Cardiac muscle cell (in vitro differentiated cells and primary cell): Measurements from ENCODE around the gene ARHGAP15. TPM values are rescaled to one million over a fixed set of nuclear protein-coding genes. Genes with fewer than 3 reads are reported as not detected.

Experiments
- DNase-seq, 2 donors: peaks; one replicate each; pipeline versions ENCODE4 v3.0.0 to v3.0.0-alpha.2; 2010 to 2017; ENCODE audit warnings: low read depth in 1 of 2, low spot score in 1 of 2
- H3K27ac ChIP-seq: fragments of 200-600 bp; sonication (generic); 2 replicates; pipeline ENCODE4 v1.5.1; 2016
- H3K27me3 ChIP-seq: fragments of 200-600 bp; sonication (generic); 2 replicates; pipeline ENCODE4 v1.6.0; 2016; ENCODE audit warnings: control low read depth
- H3K36me3 ChIP-seq: fragments of 200-600 bp; sonication (generic); 2 replicates; pipeline ENCODE4 v1.5.1; 2016; ENCODE audit warnings: control low read depth
- H3K4me1 ChIP-seq: fragments of 200-600 bp; sonication (generic); 2 replicates; pipeline ENCODE4 v1.8.1; 2017; ENCODE audit warnings: low read depth, mild to moderate bottlenecking, mixed run types
- H3K4me3 ChIP-seq: fragments of 200-600 bp; sonication (generic); 2 replicates; pipeline ENCODE4 v1.5.1; 2016; ENCODE audit warnings: mild to moderate bottlenecking
- H3K9me3 ChIP-seq: fragments of 200-600 bp; sonication (generic); 2 replicates; pipeline ENCODE4 v1.5.1; 2017; ENCODE audit warnings: low read depth, mild to moderate bottlenecking, control low read depth
- polyA plus RNA-seq: library from polyadenylated mRNA; unstranded; fragments of >200 nt; fragmentation: Nextera tagmentation; extraction: Ambion mirVana; gene quantifications from 2 replicates; pipeline ENCODE4 v1.2.1, GENCODE V29; 2016
- total RNA-seq: library from RNA; depleted of rRNA; stranded (reverse); fragments of >200 nt; gene quantifications from 2 replicates; pipeline ENCODE4 v1.2.3, GENCODE V29; 2016
- TF ChIP-seq, protein P1 (sequence below): IDR thresholded peaks from 2 replicates; pipeline ENCODE4 v1.5.1; 2012; ENCODE audit warnings: low read depth, mild to moderate bottlenecking, low read length

The ARHGAP15 gene
- total and polyA plus RNA-seq, 2 experiments from 2014 or later, result not detected

DNA sequence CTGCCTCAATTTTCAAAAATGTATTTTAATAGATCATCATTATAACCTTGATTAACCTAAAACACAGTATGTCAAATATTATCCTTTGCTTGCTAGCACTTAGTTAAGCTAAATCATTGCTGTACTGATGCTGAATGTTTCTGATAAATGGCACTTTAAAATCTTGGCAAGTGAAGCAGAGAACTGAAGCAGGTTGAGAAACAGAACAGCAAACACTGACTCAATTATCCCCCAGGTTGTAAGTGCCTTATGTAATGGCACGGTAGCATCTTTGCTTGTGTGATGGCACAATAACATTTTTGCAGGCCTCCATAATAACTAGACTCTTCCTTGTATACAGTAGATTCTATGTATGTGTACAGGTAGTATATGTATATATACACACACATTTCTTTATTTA lies 33.8 kb downstream of the ARHGAP15 start:
- no peak for DNase-seq
- TF ChIP-seq, protein P1, sequence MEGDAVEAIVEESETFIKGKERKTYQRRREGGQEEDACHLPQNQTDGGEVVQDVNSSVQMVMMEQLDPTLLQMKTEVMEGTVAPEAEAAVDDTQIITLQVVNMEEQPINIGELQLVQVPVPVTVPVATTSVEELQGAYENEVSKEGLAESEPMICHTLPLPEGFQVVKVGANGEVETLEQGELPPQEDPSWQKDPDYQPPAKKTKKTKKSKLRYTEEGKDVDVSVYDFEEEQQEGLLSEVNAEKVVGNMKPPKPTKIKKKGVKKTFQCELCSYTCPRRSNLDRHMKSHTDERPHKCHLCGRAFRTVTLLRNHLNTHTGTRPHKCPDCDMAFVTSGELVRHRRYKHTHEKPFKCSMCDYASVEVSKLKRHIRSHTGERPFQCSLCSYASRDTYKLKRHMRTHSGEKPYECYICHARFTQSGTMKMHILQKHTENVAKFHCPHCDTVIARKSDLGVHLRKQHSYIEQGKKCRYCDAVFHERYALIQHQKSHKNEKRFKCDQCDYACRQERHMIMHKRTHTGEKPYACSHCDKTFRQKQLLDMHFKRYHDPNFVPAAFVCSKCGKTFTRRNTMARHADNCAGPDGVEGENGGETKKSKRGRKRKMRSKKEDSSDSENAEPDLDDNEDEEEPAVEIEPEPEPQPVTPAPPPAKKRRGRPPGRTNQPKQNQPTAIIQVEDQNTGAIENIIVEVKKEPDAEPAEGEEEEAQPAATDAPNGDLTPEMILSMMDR, result no peak
- H3K36me3 ChIP-seq, result no peaks in the 10 kb centered on the region
- no peaks in the 10 kb centered on the region for H3K4me1 ChIP-seq
- H3K4me3 ChIP-seq, result no peak overlapping the region
- H3K9me3 ChIP-seq, result no peaks in the 10 kb centered on the region
- no peaks in the 10 kb centered on the region for H3K27me3 ChIP-seq
- no peak overlapping the region for H3K27ac ChIP-seq

DNA sequence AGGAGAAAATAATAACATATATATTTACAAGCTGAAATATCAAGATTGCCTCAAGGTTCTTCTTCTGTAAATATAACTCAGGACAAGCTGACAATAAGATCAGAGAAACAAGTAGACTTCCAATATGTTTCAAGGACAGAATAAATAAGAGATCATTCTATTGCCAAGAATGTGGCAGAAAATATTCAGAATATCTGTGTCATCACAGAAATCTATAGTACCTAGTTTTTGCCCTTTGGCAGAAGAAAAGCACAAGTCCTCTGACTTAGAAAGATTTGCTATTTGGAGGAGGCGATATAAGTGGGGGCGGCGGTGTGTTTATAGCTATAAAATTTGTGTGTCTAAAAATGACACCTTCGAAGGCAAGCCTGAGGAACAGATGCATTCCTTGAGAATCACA lies 34.3 kb downstream of the ARHGAP15 start:
- H3K27me3 ChIP-seq, result no peaks in the 10 kb centered on the region
- TF ChIP-seq, protein P1, result no peak
- DNase-seq, result no peak
- H3K9me3 ChIP-seq, result no peaks in the 10 kb centered on the region
- no peaks in the 10 kb centered on the region for H3K36me3 ChIP-seq
- no peaks in the 10 kb centered on the region for H3K4me1 ChIP-seq
- no peak overlapping the region for H3K4me3 ChIP-seq
- H3K27ac ChIP-seq, result no peak overlapping the region

DNA sequence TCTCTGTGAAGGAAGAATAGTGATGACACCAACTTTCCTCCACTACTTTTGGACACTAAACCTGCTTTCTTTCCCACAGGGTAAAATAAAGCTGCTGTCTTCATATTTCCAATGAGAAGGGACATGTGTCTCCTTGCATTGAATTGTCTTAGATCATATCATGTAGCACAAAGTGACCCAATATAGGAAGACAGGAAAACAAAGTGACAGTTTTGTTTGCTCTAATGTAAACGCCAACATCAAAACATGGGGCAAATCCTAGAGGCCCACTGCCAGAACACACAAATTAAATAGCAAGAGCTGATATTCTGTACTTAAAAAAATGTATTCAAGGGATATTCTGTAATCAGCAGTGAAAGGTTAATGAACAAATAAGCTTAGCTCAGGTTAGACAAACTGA lies 36.1 kb downstream of the ARHGAP15 start:
- Histone ChIP-seq H3K9me3 (no peaks in the 10 kb centered on the region), H3K36me3 (no peaks in the 10 kb centered on the region)
- no peak for DNase-seq

DNA sequence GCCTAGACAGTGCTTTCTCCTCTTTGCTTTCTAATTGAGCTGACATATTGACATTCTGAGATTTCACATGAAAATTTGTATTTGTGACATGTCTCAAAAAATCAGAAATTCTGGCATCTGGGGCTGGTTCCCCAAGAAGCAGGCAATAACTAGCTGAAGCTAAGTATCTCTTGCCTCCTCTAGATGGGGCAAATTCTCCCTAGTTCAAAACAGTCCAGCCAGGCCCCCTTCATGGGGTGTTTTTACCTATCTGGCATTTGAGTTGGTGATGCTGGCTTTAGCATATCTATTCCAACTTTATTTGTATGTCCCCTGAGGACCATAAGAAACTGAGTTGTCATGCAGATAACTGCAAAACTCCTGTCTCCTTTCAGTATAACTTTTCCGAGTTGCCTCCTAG lies 39.9 kb downstream of the ARHGAP15 start:
- TF ChIP-seq, protein P1, result no peak
- H3K4me1 ChIP-seq, result no peaks in the 10 kb centered on the region
- no peaks in the 10 kb centered on the region for H3K36me3 ChIP-seq
- DNase-seq, result no peak
- no peaks in the 10 kb centered on the region for H3K27me3 ChIP-seq
- no peak overlapping the region for H3K27ac ChIP-seq
- H3K9me3 ChIP-seq, result no peaks in the 10 kb centered on the region
- H3K4me3 ChIP-seq, result no peak overlapping the region

More for the DNA sequence above, 36.1 kb downstream of the ARHGAP15 start:
- TF ChIP-seq, protein P1, result no peak
- Histone ChIP-seq H3K4me3 (no peak overlapping the region), H3K27me3 (no peaks in the 10 kb centered on the region), H3K27ac (no peak overlapping the region), H3K4me1 (no peaks in the 10 kb centered on the region)

DNA sequence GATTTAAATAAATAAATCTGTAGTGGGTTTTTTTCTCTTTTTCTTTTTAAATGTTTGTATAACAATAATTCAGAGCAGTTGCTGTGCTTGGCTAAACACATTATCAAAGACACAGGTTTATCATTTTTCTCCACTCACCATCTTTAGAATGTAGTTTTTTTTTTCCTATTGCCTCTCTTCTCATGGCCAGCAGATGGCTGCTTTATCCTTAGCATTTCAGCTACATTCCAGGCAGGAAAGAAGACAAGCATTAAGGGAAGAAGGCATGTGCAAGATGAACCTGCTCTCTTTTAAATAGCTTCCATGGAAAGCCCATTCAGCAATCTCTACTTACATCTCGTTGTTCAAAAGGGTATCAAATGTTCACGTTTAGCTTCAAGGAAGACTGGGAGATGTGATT lies 42.6 kb downstream of the ARHGAP15 start:
- H3K9me3 ChIP-seq, result no peaks in the 10 kb centered on the region
- H3K27ac ChIP-seq, result no peak overlapping the region
- H3K4me3 ChIP-seq, result no peak overlapping the region
- no peaks in the 10 kb centered on the region for H3K36me3 ChIP-seq
- TF ChIP-seq, protein P1, result peak; percentile 33
- no peaks in the 10 kb centered on the region for H3K4me1 ChIP-seq
- peak in 1 of 2 donors; percentile 6 for DNase-seq
- no peaks in the 10 kb centered on the region for H3K27me3 ChIP-seq

DNA sequence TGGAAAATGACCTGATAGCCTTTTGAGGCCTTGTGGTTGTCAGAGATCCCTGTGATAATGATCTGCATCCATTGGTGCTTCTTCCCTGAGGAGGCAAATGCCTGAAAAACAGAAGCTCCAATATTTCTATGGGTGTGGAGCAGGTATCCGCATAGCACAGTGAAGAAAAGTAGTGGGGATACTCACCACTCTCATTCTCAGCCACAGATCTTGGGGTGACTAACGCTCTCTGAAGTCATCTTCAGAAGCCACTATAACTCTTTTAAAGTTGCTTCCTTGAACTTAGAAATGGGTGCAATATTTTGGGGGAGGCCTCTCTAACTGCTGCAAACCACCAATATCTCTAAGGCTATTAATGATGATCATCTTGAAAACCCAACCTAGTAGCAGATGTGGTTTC lies 46.2 kb downstream of the ARHGAP15 start:
- no peak overlapping the region for H3K27ac ChIP-seq
- H3K36me3 ChIP-seq, result no peaks in the 10 kb centered on the region
- TF ChIP-seq, protein P1, result no peak
- DNase-seq, result no peak
- no peaks in the 10 kb centered on the region for H3K4me1 ChIP-seq
- no peaks in the 10 kb centered on the region for H3K27me3 ChIP-seq
- H3K9me3 ChIP-seq, result no peaks in the 10 kb centered on the region
- H3K4me3 ChIP-seq, result no peak overlapping the region
